Loucy (cell line): ENCODE data around the gene CRYZL1.

Source experiments
- H2AFZ ChIP-seq: fragments of 200-600 bp; sonication (generic); 2 replicates; pipeline ENCODE4 v1.6.0; 2016; ENCODE audit warnings: antibody characterized with exemption, mild to moderate bottlenecking, low read length, moderate library complexity
- H3F3A ChIP-seq: fragments of 200-600 bp; 2 replicates; pipeline ENCODE4 v1.6.0; 2016; ENCODE audit warnings: antibody characterized with exemption, low read depth, mild to moderate bottlenecking
- H3K27me3 ChIP-seq: fragments of 200-600 bp; sonication (generic); 2 replicates; pipeline ENCODE4 v1.6.1; 2014; ENCODE audit warnings: low read length, mild to moderate bottlenecking; ENCODE audit not compliant: insufficient read depth, poor library complexity, severe bottlenecking
- H3K36me3 ChIP-seq: fragments of 200-600 bp; sonication (generic); 2 replicates; pipeline ENCODE4 v1.6.1; 2016; ENCODE audit warnings: low read length; ENCODE audit not compliant: insufficient read depth
- H3K4me1 ChIP-seq: fragments of 200-600 bp; sonication (generic); 2 replicates; pipeline ENCODE4 v1.5.1; 2014; ENCODE audit warnings: low read length, mild to moderate bottlenecking; ENCODE audit not compliant: insufficient read depth, poor library complexity, severe bottlenecking
- H3K4me2 ChIP-seq: fragments of 200-600 bp; sonication (generic); 2 replicates; pipeline ENCODE4 v1.6.0; 2014; ENCODE audit warnings: antibody characterized with exemption, low read length, low read depth, mild to moderate bottlenecking; ENCODE audit not compliant: poor library complexity, severe bottlenecking
- H3K4me3 ChIP-seq: fragments of 200-600 bp; sonication (generic); 2 replicates; pipeline ENCODE4 v1.5.1; 2014; ENCODE audit warnings: low read length, mild to moderate bottlenecking, mixed read lengths; ENCODE audit not compliant: poor library complexity, severe bottlenecking
- H3K79me2 ChIP-seq: fragments of 200-600 bp; sonication (generic); 2 replicates; pipeline ENCODE4 v1.6.1; 2014; ENCODE audit warnings: low read length; ENCODE audit not compliant: insufficient read depth
- H3K9ac ChIP-seq: fragments of 200-600 bp; sonication (generic); 2 replicates; pipeline ENCODE4 v1.6.0; 2014; ENCODE audit warnings: mild to moderate bottlenecking, low read depth, low read length, moderate library complexity; ENCODE audit not compliant: poor library complexity, severe bottlenecking
- H3K9me2 ChIP-seq: fragments of 200-600 bp; sonication (generic); replicated peaks from 2 replicates; pipeline ENCODE4 v1.6.1; 2016; ENCODE audit warnings: low read depth, low read length, mixed read lengths
- H3K9me3 ChIP-seq: fragments of 200-600 bp; sonication (generic); 2 replicates; pipeline ENCODE4 v1.6.1; 2014; ENCODE audit warnings: mild to moderate bottlenecking, antibody characterized with exemption, low read length, low read depth; ENCODE audit not compliant: insufficient read depth
- H4K20me1 ChIP-seq: fragments of 200-600 bp; sonication (generic); 2 replicates; pipeline ENCODE4 v1.6.0; 2014; ENCODE audit warnings: antibody characterized with exemption, low read length, mild to moderate bottlenecking; ENCODE audit not compliant: insufficient read depth, poor library complexity, severe bottlenecking
- CTCF ChIP-seq: fragments of 200-600 bp; sonication (generic); conservative IDR thresholded peaks from 2 replicates; pipeline ENCODE4 v1.5.1; 2014; ENCODE audit warnings: mild to moderate bottlenecking, antibody characterized with exemption, low read length
- EZH2phosphoT487 ChIP-seq: fragments of 200-600 bp; IDR thresholded peaks from 2 replicates; pipeline ENCODE4 v1.6.1; 2018; ENCODE audit warnings: antibody characterized with exemption, mild to moderate bottlenecking, moderate library complexity, borderline replicate concordance

CRYZL1 gene

GRCh38 chr21:33657124-33657820 is 15.7 kb upstream of the CRYZL1 start:
- Histone ChIP-seq H2AFZ (no peak overlapping the region), H3K36me3 (no peaks in the 10 kb centered on the region), H3F3A (no peaks in the 10 kb centered on the region), H3K9me3 (no peaks in the 10 kb centered on the region), H3K4me2 (peak overlapping the region; percentile 45), H3K4me3 (no peak overlapping the region), H3K9me2 (no peaks in the 10 kb centered on the region), H3K79me2 (peaks cover 26% of the 10 kb centered on the region), H3K27me3 (no peaks in the 10 kb centered on the region), H3K4me1 (peaks cover 30% of the 10 kb centered on the region), H3K9ac (no peak overlapping the region), H4K20me1 (no peaks in the 10 kb centered on the region)
- TF ChIP-seq CTCF (no peak), EZH2phosphoT487 (no peak)

- peaks cover 30% of the 10 kb centered on the region for H3K79me2 ChIP-seq
- no peaks in the 10 kb centered on the region for H3K27me3 ChIP-seq
- no peak overlapping the region for H2AFZ ChIP-seq
- no peaks in the 10 kb centered on the region for H4K20me1 ChIP-seq
- no peak for TF ChIP-seq CTCF
- no peak for TF ChIP-seq EZH2phosphoT487
- peak overlapping the region; percentile 4 for H3K4me2 ChIP-seq
- H3K36me3 ChIP-seq, result no peaks in the 10 kb centered on the region
- no peaks in the 10 kb centered on the region for H3K9me2 ChIP-seq
- H3K9ac ChIP-seq, result no peak overlapping the region
- peaks cover 30% of the 10 kb centered on the region for H3K4me1 ChIP-seq
- H3K4me3 ChIP-seq, result no peak overlapping the region
- H3K9me3 ChIP-seq, result no peaks in the 10 kb centered on the region
- no peaks in the 10 kb centered on the region for H3F3A ChIP-seq
Measured at GRCh38 chr21:33655588-33656221, 14.2 kb upstream of the CRYZL1 start.

- Histone ChIP-seq H3K36me3 (no peaks in the 10 kb centered on the region), H2AFZ (no peak overlapping the region), H3K4me2 (no peak overlapping the region), H3F3A (no peaks in the 10 kb centered on the region), H4K20me1 (no peaks in the 10 kb centered on the region), H3K9ac (no peak overlapping the region), H3K9me3 (no peaks in the 10 kb centered on the region), H3K4me3 (no peak overlapping the region), H3K9me2 (no peaks in the 10 kb centered on the region), H3K27me3 (no peaks in the 10 kb centered on the region), H3K79me2 (peaks cover 30% of the 10 kb centered on the region), H3K4me1 (peaks cover 22% of the 10 kb centered on the region)
- TF ChIP-seq CTCF (no peak), EZH2phosphoT487 (no peak)
Measured at GRCh38 chr21:33654412-33654811, 12.9 kb upstream of the CRYZL1 start.
